ENCODE results near the gene ZFAND2B. TPM values are rescaled to one million over a fixed set of nuclear protein-coding genes. Genes with fewer than 3 reads are reported as not detected.
A peak's percentile ranks its signal among the peaks of the same experiment; 100 is the strongest.

The ZFAND2B gene
- total and polyA plus RNA-seq, 2 experiments from 2014 or later: 58.1 to 65.4 TPM

DNA sequence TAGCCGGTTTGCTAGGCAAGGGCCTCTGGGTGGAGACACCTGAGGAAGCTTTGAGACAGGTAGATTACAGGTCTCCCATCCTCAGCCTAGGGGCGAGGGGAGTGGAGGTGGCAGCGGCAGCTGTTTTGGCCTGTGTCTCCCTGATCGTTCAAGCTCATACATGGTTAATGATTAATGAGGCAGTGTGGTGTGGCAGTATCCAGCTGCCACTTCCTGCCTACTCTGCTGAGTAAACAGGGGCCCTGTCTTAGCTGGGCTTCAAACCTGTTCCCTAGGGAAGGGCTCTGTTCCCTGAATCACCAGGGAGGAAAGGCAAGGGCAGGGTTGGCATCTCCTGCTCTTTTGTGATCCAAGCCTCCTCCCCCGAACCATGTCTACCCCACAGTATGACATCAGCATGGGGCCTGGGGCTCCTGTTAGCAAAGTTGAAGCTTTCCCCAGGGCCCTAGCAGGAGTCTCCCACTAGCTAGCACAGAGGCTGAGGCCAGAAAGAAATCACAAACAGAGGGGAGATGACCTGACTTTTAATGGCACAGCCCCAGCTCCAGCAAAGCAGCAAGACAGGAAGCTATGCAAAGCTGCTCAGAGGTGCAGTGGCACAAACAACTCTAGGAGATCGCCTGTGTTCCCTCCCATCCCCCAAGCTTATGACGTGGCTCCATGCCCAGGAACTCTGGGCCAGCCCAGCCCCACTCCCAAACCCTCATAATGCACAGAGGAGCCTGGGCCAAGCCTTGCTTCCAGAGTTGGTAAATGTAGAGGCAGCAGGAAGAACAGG lies 42.8 kb downstream of the ZFAND2B start:
- Histone ChIP-seq H3K79me2 (peaks cover 22% of the 10 kb centered on the region), H3K4me3 (no peak overlapping the region), H3K4me1 (ENCODE audit: insufficient read depth) (peaks cover 56% of the 10 kb centered on the region), H3K9me2 (replicated peaks; ENCODE audit: insufficient read depth) (no peaks in the 10 kb centered on the region), H3K36me3 (replicated peaks; ENCODE audit: insufficient read depth, low read depth) (no peaks in the 10 kb centered on the region), H3K4me2 (peak overlapping the region; percentile 62), H3K27me3 (peaks cover 22% of the 10 kb centered on the region), H2AFZ (no peak overlapping the region), H4K20me1 (ENCODE audit: insufficient read depth, poor library complexity, severe bottlenecking) (no peaks in the 10 kb centered on the region), H3K27ac (peak overlapping the region; percentile 97), H3K9me3 (ENCODE audit: low read depth) (no peaks in the 10 kb centered on the region)
- TF ChIP-seq EZH2phosphoT487 (IDR thresholded peaks at IDR 0.05; ENCODE audit: low read depth, severe bottlenecking, unreplicated experiment): no peak
- TF ChIP-seq, protein P1, sequence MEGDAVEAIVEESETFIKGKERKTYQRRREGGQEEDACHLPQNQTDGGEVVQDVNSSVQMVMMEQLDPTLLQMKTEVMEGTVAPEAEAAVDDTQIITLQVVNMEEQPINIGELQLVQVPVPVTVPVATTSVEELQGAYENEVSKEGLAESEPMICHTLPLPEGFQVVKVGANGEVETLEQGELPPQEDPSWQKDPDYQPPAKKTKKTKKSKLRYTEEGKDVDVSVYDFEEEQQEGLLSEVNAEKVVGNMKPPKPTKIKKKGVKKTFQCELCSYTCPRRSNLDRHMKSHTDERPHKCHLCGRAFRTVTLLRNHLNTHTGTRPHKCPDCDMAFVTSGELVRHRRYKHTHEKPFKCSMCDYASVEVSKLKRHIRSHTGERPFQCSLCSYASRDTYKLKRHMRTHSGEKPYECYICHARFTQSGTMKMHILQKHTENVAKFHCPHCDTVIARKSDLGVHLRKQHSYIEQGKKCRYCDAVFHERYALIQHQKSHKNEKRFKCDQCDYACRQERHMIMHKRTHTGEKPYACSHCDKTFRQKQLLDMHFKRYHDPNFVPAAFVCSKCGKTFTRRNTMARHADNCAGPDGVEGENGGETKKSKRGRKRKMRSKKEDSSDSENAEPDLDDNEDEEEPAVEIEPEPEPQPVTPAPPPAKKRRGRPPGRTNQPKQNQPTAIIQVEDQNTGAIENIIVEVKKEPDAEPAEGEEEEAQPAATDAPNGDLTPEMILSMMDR (IDR thresholded peaks at IDR 0.05; ENCODE audit: poor library complexity): no peak
- no peak for TF ChIP-seq EZH2 (IDR thresholded peaks at IDR 0.05; ENCODE audit: borderline replicate concordance)
- DNase-seq (ENCODE audit: low spot score): peak; percentile 88
- WGBS (ENCODE audit: low lambda C conversion rate, missing lambda C conversion rate): 17% methylated on average over 7 of the region's 7 CpGs

GRCh38 chr2:219250049-219250781 lies 43.6 kb downstream of the ZFAND2B start:
- Histone ChIP-seq H3K27ac (peak overlapping the region; percentile 97), H3K79me2 (peaks cover 18% of the 10 kb centered on the region), H2AFZ (no peak overlapping the region), H3K9me3 (ENCODE audit: low read depth) (no peaks in the 10 kb centered on the region), H3K4me1 (ENCODE audit: insufficient read depth) (peaks cover 56% of the 10 kb centered on the region), H3K4me3 (no peak overlapping the region), H3K36me3 (replicated peaks; ENCODE audit: insufficient read depth, low read depth) (no peaks in the 10 kb centered on the region), H4K20me1 (ENCODE audit: insufficient read depth, poor library complexity, severe bottlenecking) (no peaks in the 10 kb centered on the region), H3K9me2 (replicated peaks; ENCODE audit: insufficient read depth) (no peaks in the 10 kb centered on the region), H3K4me2 (peak overlapping the region; percentile 62), H3K27me3 (peaks cover 30% of the 10 kb centered on the region)
- TF ChIP-seq EZH2 (IDR thresholded peaks at IDR 0.05; ENCODE audit: borderline replicate concordance): no peak
- TF ChIP-seq, protein P1 (IDR thresholded peaks at IDR 0.05; ENCODE audit: poor library complexity): no peak
- no peak for TF ChIP-seq EZH2phosphoT487 (IDR thresholded peaks at IDR 0.05; ENCODE audit: low read depth, severe bottlenecking, unreplicated experiment)
- no peak for DNase-seq (ENCODE audit: low spot score)
- WGBS (ENCODE audit: low lambda C conversion rate, missing lambda C conversion rate): 94% methylated on average over 22 of the region's 22 CpGs

GRCh38 chr2:219251656-219252055 lies 45.1 kb downstream of the ZFAND2B start:
- Histone ChIP-seq H3K9me2 (replicated peaks; ENCODE audit: insufficient read depth) (no peaks in the 10 kb centered on the region), H3K79me2 (peaks cover 6% of the 10 kb centered on the region), H3K27me3 (peaks cover 44% of the 10 kb centered on the region), H3K36me3 (replicated peaks; ENCODE audit: insufficient read depth, low read depth) (no peaks in the 10 kb centered on the region), H3K27ac (no peak overlapping the region), H3K4me1 (ENCODE audit: insufficient read depth) (peaks cover 49% of the 10 kb centered on the region), H2AFZ (no peak overlapping the region), H3K9me3 (ENCODE audit: low read depth) (no peaks in the 10 kb centered on the region), H3K4me2 (no peak overlapping the region), H4K20me1 (ENCODE audit: insufficient read depth, poor library complexity, severe bottlenecking) (no peaks in the 10 kb centered on the region), H3K4me3 (no peak overlapping the region)
- 84% methylated on average over 6 of the region's 6 CpGs for WGBS (ENCODE audit: low lambda C conversion rate, missing lambda C conversion rate)
- DNase-seq (ENCODE audit: low spot score): no peak
- TF ChIP-seq EZH2phosphoT487 (IDR thresholded peaks at IDR 0.05; ENCODE audit: low read depth, severe bottlenecking, unreplicated experiment) (no peak), EZH2 (IDR thresholded peaks at IDR 0.05; ENCODE audit: borderline replicate concordance) (no peak)
- TF ChIP-seq, protein P1 (IDR thresholded peaks at IDR 0.05; ENCODE audit: poor library complexity): no peak

Measured in hepatocyte (in vitro differentiated cells).